ENCODE results near the gene ATAT1. TPM values are rescaled to one million over a fixed set of nuclear protein-coding genes. Genes with fewer than 3 reads are reported as not detected.
A peak's percentile ranks its signal among the peaks of the same experiment; 100 is the strongest.

Gene ATAT1
- total and polyA plus RNA-seq, 9 of the 15 experiments (the other 6 are each of a cell fraction or from before 2014, with no cell fraction given): 0.65 to 5.8 (median 1.6) TPM

DNA sequence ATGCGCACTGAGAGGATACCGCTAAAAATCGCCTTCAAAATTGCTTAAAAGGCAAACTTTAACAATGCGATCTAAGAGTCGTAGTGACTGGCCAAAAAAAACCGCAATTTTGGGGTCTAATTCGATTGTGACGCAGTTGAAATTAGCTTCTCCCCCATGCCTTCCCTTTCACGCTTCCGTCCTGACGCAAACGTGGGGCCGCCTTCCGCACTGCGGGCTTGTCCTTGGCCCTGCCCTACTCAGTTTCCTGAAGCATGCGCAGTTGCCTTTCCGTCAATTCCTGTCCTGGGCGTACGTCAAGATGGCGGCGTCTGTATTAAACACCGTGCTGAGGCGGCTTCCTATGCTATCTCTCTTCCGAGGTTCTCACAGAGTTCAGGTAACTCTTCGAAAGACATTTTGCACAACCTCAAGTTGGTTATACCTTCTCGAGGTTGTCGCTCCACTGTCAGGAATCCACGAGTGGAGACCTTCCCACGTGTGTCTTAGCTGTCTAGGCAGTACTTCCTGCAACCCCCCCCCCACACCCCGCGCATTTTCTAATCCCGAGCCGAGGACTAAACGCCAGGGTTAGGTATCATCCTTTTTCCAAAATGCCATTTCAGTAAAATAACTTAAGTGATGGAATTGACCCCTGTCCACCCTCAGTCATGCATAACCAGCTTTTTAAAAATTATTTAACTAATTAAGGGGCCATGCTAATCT lies 9.0 kb upstream of the ATAT1 start, which contains the start of gene MRPS18B (continued):
- TF ChIP-seq, protein P1, sequence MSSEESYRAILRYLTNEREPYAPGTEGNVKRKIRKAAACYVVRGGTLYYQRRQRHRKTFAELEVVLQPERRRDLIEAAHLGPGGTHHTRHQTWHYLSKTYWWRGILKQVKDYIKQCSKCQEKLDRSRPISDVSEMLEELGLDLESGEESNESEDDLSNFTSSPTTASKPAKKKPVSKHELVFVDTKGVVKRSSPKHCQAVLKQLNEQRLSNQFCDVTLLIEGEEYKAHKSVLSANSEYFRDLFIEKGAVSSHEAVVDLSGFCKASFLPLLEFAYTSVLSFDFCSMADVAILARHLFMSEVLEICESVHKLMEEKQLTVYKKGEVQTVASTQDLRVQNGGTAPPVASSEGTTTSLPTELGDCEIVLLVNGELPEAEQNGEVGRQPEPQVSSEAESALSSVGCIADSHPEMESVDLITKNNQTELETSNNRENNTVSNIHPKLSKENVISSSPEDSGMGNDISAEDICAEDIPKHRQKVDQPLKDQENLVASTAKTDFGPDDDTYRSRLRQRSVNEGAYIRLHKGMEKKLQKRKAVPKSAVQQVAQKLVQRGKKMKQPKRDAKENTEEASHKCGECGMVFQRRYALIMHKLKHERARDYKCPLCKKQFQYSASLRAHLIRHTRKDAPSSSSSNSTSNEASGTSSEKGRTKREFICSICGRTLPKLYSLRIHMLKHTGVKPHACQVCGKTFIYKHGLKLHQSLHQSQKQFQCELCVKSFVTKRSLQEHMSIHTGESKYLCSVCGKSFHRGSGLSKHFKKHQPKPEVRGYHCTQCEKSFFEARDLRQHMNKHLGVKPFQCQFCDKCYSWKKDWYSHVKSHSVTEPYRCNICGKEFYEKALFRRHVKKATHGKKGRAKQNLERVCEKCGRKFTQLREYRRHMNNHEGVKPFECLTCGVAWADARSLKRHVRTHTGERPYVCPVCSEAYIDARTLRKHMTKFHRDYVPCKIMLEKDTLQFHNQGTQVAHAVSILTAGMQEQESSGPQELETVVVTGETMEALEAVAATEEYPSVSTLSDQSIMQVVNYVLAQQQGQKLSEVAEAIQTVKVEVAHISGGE (CRISPR knock-in tag; IDR thresholded peaks at IDR 0.05): peak in 1 of 3 experiments; percentile 83; a peak in 3 of 6 replicates
- TF ChIP-seq ZNF239 (CRISPR knock-in tag; IDR thresholded peaks at IDR 0.05): no peak
- TF ChIP-seq MTA3 (IDR thresholded peaks at IDR 0.05; ENCODE audit: borderline replicate concordance): no peak
- TF ChIP-seq ZZZ3 (IDR thresholded peaks at IDR 0.05): peak; percentile 75; the same call in 1 of the 2 replicates
- TF ChIP-seq CXXC5 (CRISPR knock-in tag; IDR thresholded peaks at IDR 0.05): peak; percentile 86
- TF ChIP-seq CBFA2T2 (conservative IDR thresholded peaks at IDR 0.05): no peak
- TF ChIP-seq, protein P2, sequence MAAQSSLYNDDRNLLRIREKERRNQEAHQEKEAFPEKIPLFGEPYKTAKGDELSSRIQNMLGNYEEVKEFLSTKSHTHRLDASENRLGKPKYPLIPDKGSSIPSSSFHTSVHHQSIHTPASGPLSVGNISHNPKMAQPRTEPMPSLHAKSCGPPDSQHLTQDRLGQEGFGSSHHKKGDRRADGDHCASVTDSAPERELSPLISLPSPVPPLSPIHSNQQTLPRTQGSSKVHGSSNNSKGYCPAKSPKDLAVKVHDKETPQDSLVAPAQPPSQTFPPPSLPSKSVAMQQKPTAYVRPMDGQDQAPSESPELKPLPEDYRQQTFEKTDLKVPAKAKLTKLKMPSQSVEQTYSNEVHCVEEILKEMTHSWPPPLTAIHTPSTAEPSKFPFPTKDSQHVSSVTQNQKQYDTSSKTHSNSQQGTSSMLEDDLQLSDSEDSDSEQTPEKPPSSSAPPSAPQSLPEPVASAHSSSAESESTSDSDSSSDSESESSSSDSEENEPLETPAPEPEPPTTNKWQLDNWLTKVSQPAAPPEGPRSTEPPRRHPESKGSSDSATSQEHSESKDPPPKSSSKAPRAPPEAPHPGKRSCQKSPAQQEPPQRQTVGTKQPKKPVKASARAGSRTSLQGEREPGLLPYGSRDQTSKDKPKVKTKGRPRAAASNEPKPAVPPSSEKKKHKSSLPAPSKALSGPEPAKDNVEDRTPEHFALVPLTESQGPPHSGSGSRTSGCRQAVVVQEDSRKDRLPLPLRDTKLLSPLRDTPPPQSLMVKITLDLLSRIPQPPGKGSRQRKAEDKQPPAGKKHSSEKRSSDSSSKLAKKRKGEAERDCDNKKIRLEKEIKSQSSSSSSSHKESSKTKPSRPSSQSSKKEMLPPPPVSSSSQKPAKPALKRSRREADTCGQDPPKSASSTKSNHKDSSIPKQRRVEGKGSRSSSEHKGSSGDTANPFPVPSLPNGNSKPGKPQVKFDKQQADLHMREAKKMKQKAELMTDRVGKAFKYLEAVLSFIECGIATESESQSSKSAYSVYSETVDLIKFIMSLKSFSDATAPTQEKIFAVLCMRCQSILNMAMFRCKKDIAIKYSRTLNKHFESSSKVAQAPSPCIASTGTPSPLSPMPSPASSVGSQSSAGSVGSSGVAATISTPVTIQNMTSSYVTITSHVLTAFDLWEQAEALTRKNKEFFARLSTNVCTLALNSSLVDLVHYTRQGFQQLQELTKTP (IDR thresholded peaks at IDR 0.05; ENCODE audit: low read depth in 1 of 2, partially characterized antibody in 2 of 2): peak; percentile 32 to 81
- no peak for TF ChIP-seq IFI16 (CRISPR knock-in tag; IDR thresholded peaks at IDR 0.05)
- TF ChIP-seq, protein P3, sequence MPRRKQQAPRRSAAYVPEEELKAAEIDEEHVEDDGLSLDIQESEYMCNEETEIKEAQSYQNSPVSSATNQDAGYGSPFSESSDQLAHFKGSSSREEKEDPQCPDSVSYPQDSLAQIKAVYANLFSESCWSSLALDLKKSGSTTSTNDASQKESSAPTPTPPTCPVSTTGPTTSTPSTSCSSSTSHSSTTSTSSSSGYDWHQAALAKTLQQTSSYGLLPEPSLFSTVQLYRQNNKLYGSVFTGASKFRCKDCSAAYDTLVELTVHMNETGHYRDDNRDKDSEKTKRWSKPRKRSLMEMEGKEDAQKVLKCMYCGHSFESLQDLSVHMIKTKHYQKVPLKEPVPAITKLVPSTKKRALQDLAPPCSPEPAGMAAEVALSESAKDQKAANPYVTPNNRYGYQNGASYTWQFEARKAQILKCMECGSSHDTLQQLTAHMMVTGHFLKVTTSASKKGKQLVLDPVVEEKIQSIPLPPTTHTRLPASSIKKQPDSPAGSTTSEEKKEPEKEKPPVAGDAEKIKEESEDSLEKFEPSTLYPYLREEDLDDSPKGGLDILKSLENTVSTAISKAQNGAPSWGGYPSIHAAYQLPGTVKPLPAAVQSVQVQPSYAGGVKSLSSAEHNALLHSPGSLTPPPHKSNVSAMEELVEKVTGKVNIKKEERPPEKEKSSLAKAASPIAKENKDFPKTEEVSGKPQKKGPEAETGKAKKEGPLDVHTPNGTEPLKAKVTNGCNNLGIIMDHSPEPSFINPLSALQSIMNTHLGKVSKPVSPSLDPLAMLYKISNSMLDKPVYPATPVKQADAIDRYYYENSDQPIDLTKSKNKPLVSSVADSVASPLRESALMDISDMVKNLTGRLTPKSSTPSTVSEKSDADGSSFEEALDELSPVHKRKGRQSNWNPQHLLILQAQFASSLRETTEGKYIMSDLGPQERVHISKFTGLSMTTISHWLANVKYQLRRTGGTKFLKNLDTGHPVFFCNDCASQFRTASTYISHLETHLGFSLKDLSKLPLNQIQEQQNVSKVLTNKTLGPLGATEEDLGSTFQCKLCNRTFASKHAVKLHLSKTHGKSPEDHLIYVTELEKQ (CRISPR knock-in tag; IDR thresholded peaks at IDR 0.05): no peak
- peak; percentile 16 for TF ChIP-seq POLR2G (IDR thresholded peaks at IDR 0.05; ENCODE audit: low read depth, low read length)
- no peak; the same call in 1 of the 2 replicates for TF ChIP-seq SOX6 (IDR thresholded peaks at IDR 0.05)
- no peak for TF ChIP-seq GTF2F1 (IDR thresholded peaks at IDR 0.05; ENCODE audit: low read depth, low read length)
- no peak for TF ChIP-seq ZNF764 (CRISPR knock-in tag; IDR thresholded peaks at IDR 0.05; ENCODE audit: low read depth)
- TF ChIP-seq NEUROD1 (IDR thresholded peaks at IDR 0.05; ENCODE audit: borderline replicate concordance, low read depth, low read length, partially characterized antibody): no peak

All from K562 (cell line).